B cell (primary cell): ENCODE results near the gene SS18L1. TPM values are rescaled to one million over a fixed set of nuclear protein-coding genes. Genes with fewer than 3 reads are reported as not detected.

Experiments used
- ATAC-seq: fragments of 200-7000 bp; cut with Tn5 transposase; one replicate; pipeline ENCODE4 v1.10.0; 2021; ENCODE audit warnings: low read depth, mild to moderate bottlenecking, moderate number of reproducible peaks, moderate library complexity
- CTCF ChIA-PET: fragments of 350-600 bp; sonication (Branson Sonifier 250); formaldehyde crosslinking; loops from one replicate; lab custom pipeline; 2021; ENCODE audit warnings: antibody characterized with exemption, inconsistent platforms; lab: Charles Lee
- POLR2A ChIA-PET: fragments of 350-600 bp; sonication (Branson Sonifier 250); formaldehyde crosslinking; loops from one replicate; lab custom pipeline; 2021; ENCODE audit warnings: antibody characterized with exemption; lab: Charles Lee
- DNase-seq: peaks from one replicate; pipeline ENCODE4 v3.0.0; 2013
- H2AFZ ChIP-seq: 2 replicates; pipeline ENCODE4 v1.6.1; 2012; ENCODE audit warnings: mild to moderate bottlenecking, low read depth, low read length; ENCODE audit not compliant: insufficient read depth, poor library complexity, severe bottlenecking
- H3K27ac ChIP-seq, 2 donors: 1 replicate in 1 of 2; 2 replicates in 1 of 2; pipeline ENCODE4 v1.5.1; 2012 to 2013; ENCODE audit warnings: low read length in 2 of 2, mild to moderate bottlenecking in 2 of 2, moderate library complexity in 1 of 2
- H3K27me3 ChIP-seq, 4 experiments: fragments of 200-600 bp in 1 of 4; sonication (generic) in 1 of 4; replicated peaks in 1 of 4; 1 replicate in 2 of 4; 2 replicates in 2 of 4; pipeline versions ENCODE4 v1.6.1 to v1.7.0; 2013 to 2016; ENCODE audit warnings: low read length in 3 of 4, mild to moderate bottlenecking in 2 of 4, mixed read lengths in 1 of 4, moderate library complexity in 1 of 4; ENCODE audit not compliant: insufficient read depth in 4 of 4, control insufficient read depth in 3 of 4; ENCODE audit errors: control extremely low read depth in 1 of 4
- H3K36me3 ChIP-seq, 2 experiments: replicated peaks in 1 of 2; 1 replicate in 1 of 2; 2 replicates in 1 of 2; pipeline versions ENCODE4 v1.6.1 to v1.7.1; 2013; ENCODE audit warnings: low read length in 1 of 2; ENCODE audit not compliant: insufficient read depth in 2 of 2, control insufficient read depth in 1 of 2; ENCODE audit errors: control extremely low read depth in 1 of 2, extremely low read depth in 1 of 2
- H3K4me1 ChIP-seq, 2 donors: fragments of 200-600 bp in 1 of 2; sonication (generic) in 1 of 2; 1 replicate in 1 of 2; 2 replicates in 1 of 2; pipeline versions ENCODE4 v1.5.1 to v1.6.1; 2013 to 2017; ENCODE audit warnings: low read length in 2 of 2; ENCODE audit not compliant: control insufficient read depth in 2 of 2, insufficient read depth in 2 of 2
- H3K4me2 ChIP-seq: replicated peaks from 2 replicates; pipeline ENCODE3; 2012; ENCODE audit warnings: mild to moderate bottlenecking, low read depth, low read length; ENCODE audit not compliant: poor library complexity, severe bottlenecking
- H3K4me3 ChIP-seq, 5 experiments: fragments of 200-600 bp in 1 of 5; sonication (generic) in 1 of 5; 1 replicate in 3 of 5; 2 replicates in 2 of 5; pipeline versions ENCODE4 v1.5.1 to v1.7.0; 2011 to 2016; ENCODE audit warnings: low read length in 4 of 5, mild to moderate bottlenecking in 4 of 5, low read depth in 2 of 5, control low read depth in 1 of 5, moderate library complexity in 1 of 5; ENCODE audit not compliant: insufficient read depth in 1 of 5; ENCODE audit errors: control extremely low read depth in 1 of 5, extremely low read depth in 1 of 5
- H3K79me2 ChIP-seq: fragments of 200-600 bp; sonication (generic); one replicate; pipeline ENCODE4 v1.6.0; 2016; ENCODE audit warnings: low read length; ENCODE audit not compliant: control insufficient read depth, insufficient read depth
- H3K9ac ChIP-seq: fragments of 200-600 bp; sonication (generic); 2 replicates; pipeline ENCODE4 v1.6.1; 2017; ENCODE audit warnings: mild to moderate bottlenecking, low read length, moderate library complexity
- H3K9me3 ChIP-seq, 3 donors: one replicate each; pipeline versions ENCODE4 v1.6.1 to v1.7.1; 2013; ENCODE audit warnings: low read length in 2 of 3; ENCODE audit not compliant: control insufficient read depth in 2 of 3, insufficient read depth in 1 of 3; ENCODE audit errors: control extremely low read depth in 1 of 3
- H4K20me1 ChIP-seq: 2 replicates; pipeline ENCODE4 v1.6.0; 2012; ENCODE audit warnings: mild to moderate bottlenecking, low read length; ENCODE audit not compliant: insufficient read depth, control insufficient read depth, poor library complexity, severe bottlenecking
- H3K27ac Mint-ChIP-seq: one replicate; pipeline ENCODE4 v1.8.0; 2021; ENCODE audit warnings: mixed read lengths
- H3K27me3 Mint-ChIP-seq: one replicate; pipeline ENCODE4 v1.8.0; 2021; ENCODE audit warnings: mixed read lengths
- H3K4me1 Mint-ChIP-seq: one replicate; pipeline ENCODE4 v1.8.0; 2021; ENCODE audit warnings: mixed read lengths
- H3K4me3 Mint-ChIP-seq: one replicate; pipeline ENCODE4 v1.8.0; 2021; ENCODE audit warnings: mixed read lengths
- H3K9me3 Mint-ChIP-seq: one replicate; pipeline ENCODE4 v1.8.0; 2022; ENCODE audit warnings: mixed read lengths; ENCODE audit not compliant: insufficient read depth
- CTCF ChIP-seq: fragments of 200-600 bp; IDR thresholded peaks from one replicate; pipeline ENCODE4 v1.8.0; 2022; ENCODE audit warnings: antibody characterized with exemption, mild to moderate bottlenecking
- EZH2 ChIP-seq: IDR thresholded peaks from 2 replicates; pipeline ENCODE4 v1.6.1; 2012; ENCODE audit warnings: borderline replicate concordance, low read depth, mild to moderate bottlenecking, moderate library complexity, low read length; ENCODE audit not compliant: insufficient read depth, poor library complexity, severe bottlenecking
- WGBS: methylation state at CpG from one replicate; pipeline ENCODE4 v1.1.5; 2013; ENCODE audit warnings: missing lambda C conversion rate; ENCODE audit not compliant: insufficient coverage; 5-methylcytosine and 5-hydroxymethylcytosine counted together
- intact Hi-C: fragments of 100-400 bp; cut with micrococcal nuclease; formaldehyde crosslinking; loops from one replicate; pipeline ENCODE4 v1.10.0; 2022
- polyA plus RNA-seq: library from polyadenylated mRNA; depleted of rRNA; stranded (reverse); fragments of >200 nt; gene quantifications from 2 replicates; pipeline ENCODE4 v1.2.3, GENCODE V29; 2012
- total RNA-seq, 2 donors: library from RNA; stranded (reverse); fragments of 120-200 nt in 1 of 2; gene quantifications; 1 replicate in 1 of 2; 2 replicates in 1 of 2; pipeline versions ENCODE4 v1.2.3 to v1.2.4, GENCODE V29; 2013 to 2022

SS18L1 gene
- total and polyA plus RNA-seq, 2 donors (not counting 1 experiment from before 2014, with no cell fraction given): 15.4 to 20.7 TPM

DNA sequence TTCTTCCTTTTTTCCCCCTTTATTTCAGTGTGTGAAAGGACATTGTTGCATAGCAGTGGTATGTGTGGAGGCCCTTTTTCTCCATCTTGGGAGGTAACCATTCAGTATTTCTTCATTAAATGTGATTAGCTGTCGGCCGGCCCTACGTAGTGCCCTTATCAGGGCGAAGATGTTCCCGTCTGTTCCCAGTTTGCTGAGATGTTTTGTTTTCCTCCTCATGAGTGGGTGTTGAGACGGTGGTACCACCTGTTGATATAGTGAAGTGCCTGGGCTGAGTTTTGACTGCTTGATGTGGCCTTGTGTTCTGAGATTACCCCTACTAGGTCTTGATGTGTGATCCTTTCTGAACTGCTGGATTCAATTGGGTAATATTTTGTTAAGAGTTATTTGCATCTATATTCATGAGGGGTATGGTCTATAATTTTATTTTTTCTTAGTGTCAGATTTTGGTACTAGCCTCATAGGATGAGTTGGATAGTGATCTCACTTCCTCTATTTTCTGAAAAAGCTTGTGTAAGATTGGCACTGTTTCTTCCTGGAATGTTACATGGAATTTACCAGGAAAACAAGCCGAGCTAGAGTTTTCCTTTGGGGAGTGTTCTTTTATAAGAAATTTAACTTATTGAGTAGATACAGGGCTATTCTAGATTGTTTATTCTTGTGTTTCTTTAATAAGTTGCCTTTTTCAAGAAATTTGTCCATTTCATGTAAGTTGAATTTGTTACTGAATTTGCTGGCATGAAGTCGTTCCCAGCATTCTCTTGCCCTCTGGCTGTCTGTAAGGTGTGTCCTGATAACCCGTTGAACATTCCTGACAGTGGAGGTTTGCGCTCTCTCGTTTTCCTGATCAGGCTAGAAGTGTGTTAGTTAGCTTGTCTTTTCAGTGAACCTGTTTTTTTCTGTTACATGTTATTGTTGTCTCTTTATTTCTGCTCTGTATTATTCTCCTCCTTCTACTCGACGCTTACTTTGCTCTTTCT, 43.6 kb downstream of the SS18L1 start:
- H3K4me1 Mint-ChIP-seq: peaks cover 36% of the 10 kb centered on the region
- H3K27ac Mint-ChIP-seq: no peak overlapping the region
- ATAC-seq: no peak
- Histone ChIP-seq H3K4me1 (peaks cover 8 to 14% of the 10 kb centered on the region in 2 donors), H2AFZ (no peak overlapping the region), H3K4me3 (no peak overlapping the region), H3K9me3 (no peaks in the 10 kb centered on the region), H3K27ac (no peak overlapping the region), H3K4me2 (no peak overlapping the region), H3K27me3 (no peaks in the 10 kb centered on the region), H3K9ac (no peak overlapping the region), H4K20me1 (peaks cover 25% of the 10 kb centered on the region), H3K79me2 (peaks cover 80% of the 10 kb centered on the region), H3K36me3 (peaks cover 4 to 25% of the 10 kb centered on the region in 2 experiments)
- DNase-seq: no peak
- intact Hi-C loops: no loop called here
- CTCF ChIA-PET: no interaction called here
- WGBS: 100% methylated on average over 8 of the region's 13 CpGs
- H3K9me3 Mint-ChIP-seq: no peaks in the 10 kb centered on the region
- POLR2A ChIA-PET: no interaction called here
- no peak overlapping the region for H3K4me3 Mint-ChIP-seq
- H3K27me3 Mint-ChIP-seq: no peaks in the 10 kb centered on the region
- TF ChIP-seq EZH2: no peak
- TF ChIP-seq CTCF: no peak
